Sciatic nerve (tissue), 2 donors: ENCODE data around the gene AMOTL1. TPM values are rescaled to one million over a fixed set of nuclear protein-coding genes. Genes with fewer than 3 reads are reported as not detected.

ENCODE experiments used
- ATAC-seq: fragments of 200-7000 bp; cut with Tn5 transposase; one replicate; pipeline ENCODE4 v1.9.1; 2020; ENCODE audit warnings: mild to moderate bottlenecking, moderate library complexity
- DNase-seq: peaks from one replicate; pipeline ENCODE4 v3.0.0-alpha.2; 2020; ENCODE audit warnings: low spot score
- intact Hi-C: fragments of 100-400 bp; cut with DNase I; formaldehyde crosslinking; loops from one replicate; pipeline ENCODE4 v1.14.2; 2022
- total RNA-seq: library from RNA; stranded (reverse); fragmentation: NEBNext Ultra II Directional; extraction: Animal tissue kit (Norgen Biotek cat#: 25700); gene quantifications from one replicate; pipeline ENCODE4 v1.2.1, GENCODE V29; 2021
- donor health status: DM: no; HTN: no; CAD: no.
- donor health status: DM: no; HTN: no; CAD: no.

AMOTL1 gene, protein sequence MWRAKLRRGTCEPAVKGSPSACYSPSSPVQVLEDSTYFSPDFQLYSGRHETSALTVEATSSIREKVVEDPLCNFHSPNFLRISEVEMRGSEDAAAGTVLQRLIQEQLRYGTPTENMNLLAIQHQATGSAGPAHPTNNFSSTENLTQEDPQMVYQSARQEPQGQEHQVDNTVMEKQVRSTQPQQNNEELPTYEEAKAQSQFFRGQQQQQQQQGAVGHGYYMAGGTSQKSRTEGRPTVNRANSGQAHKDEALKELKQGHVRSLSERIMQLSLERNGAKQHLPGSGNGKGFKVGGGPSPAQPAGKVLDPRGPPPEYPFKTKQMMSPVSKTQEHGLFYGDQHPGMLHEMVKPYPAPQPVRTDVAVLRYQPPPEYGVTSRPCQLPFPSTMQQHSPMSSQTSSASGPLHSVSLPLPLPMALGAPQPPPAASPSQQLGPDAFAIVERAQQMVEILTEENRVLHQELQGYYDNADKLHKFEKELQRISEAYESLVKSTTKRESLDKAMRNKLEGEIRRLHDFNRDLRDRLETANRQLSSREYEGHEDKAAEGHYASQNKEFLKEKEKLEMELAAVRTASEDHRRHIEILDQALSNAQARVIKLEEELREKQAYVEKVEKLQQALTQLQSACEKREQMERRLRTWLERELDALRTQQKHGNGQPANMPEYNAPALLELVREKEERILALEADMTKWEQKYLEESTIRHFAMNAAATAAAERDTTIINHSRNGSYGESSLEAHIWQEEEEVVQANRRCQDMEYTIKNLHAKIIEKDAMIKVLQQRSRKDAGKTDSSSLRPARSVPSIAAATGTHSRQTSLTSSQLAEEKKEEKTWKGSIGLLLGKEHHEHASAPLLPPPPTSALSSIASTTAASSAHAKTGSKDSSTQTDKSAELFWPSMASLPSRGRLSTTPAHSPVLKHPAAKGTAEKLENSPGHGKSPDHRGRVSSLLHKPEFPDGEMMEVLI
- total RNA-seq = 75.6 TPM

DNA sequence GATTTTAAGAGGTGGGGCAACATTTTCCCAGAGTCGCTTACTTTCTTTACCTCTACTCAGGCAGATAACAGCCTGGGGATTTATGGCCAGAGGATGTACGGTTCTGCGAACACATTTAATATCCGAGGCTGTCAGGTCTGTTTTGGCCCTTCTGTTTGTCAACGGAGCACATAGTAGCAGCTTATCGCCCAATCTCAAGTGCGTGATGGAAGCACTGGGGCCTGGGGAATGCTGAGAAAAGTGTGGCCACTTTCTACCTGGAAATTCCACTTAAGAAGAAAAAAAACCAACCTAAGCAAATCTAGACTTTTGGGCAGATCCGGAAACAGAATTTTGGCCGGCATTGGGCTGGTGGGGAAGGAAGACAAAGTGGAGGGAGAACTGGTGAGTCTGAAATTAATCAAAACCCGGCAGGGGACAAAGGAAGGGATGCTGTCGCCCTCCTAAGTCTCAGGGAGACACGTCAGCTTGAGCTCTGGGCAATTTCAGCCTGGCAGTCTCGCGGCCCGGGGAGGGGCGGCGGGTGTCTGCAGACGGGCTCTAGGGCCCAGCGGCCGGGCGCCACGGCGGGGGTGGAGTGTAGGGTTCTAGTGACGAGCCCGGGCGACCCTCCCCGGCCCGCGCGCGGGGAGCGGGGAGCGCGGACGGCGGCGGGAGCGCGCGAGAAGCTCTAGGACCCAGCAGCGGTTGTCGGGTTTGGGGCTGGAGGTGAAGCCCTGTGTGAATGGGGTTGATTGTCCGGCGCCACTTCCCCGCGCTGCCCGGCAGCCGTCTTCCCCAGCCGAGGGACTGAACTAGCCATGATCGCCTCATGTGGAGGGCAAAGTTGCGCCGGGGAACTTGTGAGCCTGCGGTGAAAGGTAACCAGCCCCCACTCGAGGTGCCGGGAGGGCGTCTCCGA, at the start of gene AMOTL1:
Gene AMOTL1 (plus strand): TSS at position 656 of the 901 bp plus-strand sequence. CDS start 156 bp downstream, at position 812.
- DNase-seq = peak; percentile 94
- ATAC-seq = peak; percentile 95
- intact Hi-C loops = no loop called here

DNA sequence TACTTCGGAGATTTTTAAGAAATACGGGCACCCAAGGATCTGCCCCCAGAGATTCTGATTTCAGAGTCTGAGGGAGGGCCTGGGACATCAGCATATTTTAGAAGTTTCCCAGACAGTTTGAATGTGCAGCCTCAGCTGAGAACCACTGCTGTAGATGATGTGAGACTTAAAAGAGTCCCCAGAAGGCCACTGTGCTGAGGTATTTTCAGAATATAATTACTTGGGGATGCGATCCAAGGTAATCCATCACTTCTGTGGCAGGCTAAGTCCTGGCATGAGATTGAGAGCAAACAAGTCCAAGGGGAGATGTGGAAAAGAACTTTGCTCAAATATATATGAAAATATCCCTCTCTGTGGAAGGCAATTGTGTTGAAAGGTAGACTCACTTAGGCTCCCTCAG, 48.3 kb upstream of the AMOTL1 start:
- ATAC-seq = no peak
- intact Hi-C loops = no loop called here
- DNase-seq = no peak

DNA sequence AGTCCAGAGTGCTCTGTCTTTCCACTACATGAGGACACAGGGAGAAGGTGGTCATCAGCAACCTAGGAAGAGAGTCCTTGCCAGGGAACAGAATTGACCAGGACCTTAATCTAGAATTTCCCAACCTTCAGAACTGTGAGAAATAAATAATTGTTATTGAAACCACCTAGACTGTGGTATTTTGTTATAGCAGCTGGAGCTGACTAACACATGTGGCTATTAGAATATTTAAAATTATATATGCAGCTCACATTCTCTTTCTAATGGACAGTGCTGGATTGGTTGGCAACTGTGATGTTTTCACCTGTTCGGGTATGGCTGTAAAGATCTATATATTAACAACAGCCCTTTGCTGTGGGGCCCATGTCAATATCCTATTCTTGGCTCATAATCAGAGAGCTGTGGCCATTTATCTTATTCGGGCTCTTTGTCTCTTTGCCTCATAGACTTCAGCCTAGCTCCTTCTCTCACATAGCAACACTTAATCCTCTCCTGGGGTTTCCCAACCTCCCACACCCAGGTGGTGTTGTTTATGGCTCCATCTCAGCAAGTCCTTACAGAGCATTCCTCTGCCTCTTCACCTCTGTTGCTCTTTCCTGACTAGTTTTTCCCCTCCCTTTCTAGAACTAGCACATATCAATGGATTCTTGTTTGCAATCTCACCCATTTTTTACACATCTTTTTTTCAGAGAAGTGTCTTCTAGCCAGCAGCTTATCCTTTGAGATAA, 46.4 kb upstream of the AMOTL1 start:
- intact Hi-C loops = no loop called here
- ATAC-seq (peak; percentile 26), DNase-seq (no peak)

DNA sequence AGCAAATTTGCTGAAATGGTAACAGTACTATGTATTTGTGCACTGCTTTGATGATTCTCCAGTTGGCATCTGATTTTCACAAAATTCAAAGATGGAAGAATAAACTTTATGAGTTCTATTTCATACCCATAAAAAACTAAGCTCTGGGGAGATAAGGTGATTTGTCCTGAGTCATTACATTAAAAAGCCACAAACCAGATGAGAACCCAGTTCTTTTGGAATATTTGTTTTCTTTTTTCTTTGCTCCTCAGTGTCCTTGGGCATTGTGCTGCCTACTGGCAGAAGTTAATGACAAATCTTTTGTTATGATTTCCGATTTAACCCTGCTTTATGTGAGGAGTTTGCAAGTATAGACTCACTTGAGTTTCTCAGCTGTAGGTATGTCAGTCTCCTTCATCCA, 45.4 kb upstream of the AMOTL1 start:
- DNase-seq (no peak), ATAC-seq (no peak)
- intact Hi-C loops = no loop called here

DNA sequence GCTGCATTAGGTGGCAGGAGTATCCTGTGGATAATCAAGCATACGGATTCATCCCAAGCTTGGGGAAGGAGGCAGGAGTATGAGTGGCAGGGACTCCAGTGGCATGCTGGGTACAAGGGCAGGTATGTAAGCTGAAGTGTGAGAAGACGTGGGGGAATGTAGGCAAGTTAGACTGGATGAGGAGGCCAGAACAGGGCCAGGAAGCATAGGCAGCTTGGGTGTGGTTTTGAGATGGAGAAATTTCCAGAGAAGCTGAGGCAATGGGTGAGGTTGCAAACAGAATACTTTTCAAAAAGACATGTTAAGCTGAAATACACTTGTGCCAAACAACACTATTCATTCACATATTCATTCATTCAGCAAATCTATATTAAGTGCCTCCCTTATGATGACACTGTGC, 43.1 kb upstream of the AMOTL1 start:
- ATAC-seq (no peak), DNase-seq (no peak)
- intact Hi-C loops = no loop called here

DNA sequence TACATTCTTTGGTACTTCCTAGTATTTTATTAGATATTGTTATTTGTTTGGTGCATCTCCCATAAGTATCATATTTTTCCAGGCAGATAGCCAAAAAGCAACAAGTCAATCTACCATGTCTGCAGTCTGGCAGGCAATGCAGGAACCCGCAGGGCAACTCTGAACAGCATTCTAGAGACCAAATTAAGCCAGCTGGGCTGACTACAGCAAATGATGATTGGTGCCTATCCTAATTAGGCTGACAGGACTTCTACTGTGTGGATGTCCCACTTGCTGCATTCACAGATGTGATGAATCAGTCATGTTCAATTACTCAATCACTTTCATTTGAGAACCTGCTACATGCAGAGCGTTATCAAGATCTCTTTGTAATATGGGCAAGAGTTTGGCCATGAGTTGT, 40.3 kb upstream of the AMOTL1 start:
- intact Hi-C loops = no loop called here
- ATAC-seq (no peak), DNase-seq (no peak)

DNA sequence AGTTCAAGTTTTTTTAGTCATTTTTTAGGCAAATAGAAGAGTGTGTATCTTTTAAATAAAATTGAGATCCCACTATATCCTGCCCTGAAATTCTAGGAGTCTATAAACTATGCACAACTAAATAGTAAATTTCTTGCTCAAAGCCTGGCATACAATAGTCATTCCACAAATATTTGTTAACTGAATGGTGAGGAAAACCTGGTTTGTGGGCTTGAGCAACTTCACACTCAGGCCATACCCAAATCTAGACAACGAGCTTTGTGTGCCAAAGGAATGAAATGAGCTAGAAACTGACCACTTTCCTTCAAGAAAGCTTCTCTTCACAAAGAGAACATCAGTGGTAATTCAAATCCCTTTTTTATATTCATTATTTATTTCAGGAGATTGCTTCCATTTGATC, 39.6 kb upstream of the AMOTL1 start:
- ATAC-seq (no peak), DNase-seq (no peak)
- intact Hi-C loops = no loop called here

DNA sequence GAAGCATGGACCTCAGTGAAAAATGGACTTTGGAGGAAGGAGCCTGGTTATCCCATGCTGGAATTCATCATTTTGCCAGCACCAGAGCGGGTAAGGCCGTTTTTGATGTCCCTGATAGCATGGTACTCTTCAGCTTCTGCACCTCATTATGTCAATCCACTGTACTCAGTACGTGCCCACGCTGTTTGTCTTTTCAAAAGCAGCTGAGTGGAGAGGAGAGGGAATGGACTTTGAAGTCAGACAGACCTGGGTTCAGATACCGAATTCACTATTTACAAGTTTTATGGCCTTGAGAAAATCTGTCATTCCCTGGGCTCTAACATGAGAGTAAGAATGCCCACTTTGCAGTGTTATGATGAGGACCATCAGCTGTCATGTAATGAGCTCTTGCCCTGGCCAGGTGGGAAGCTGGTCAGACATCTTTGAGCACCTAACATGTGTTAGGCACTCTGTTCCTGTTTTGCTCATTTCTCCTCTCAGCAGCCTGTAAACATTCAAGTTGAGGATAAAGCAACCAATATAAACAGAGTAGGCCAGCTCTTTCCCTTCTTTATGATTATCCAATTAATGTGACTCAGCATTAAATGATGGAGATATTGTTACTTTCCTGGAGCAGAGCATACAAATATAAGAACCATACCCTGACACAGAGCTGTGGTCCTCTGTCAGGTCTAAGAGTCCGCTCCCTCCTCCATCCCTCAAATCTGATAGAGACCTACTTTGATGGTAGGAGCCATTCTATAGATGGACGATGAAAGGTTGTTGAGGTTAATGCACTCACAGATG, 39.0 kb upstream of the AMOTL1 start:
- DNase-seq (no peak), ATAC-seq (no peak)
- intact Hi-C loops = no loop called here

DNA sequence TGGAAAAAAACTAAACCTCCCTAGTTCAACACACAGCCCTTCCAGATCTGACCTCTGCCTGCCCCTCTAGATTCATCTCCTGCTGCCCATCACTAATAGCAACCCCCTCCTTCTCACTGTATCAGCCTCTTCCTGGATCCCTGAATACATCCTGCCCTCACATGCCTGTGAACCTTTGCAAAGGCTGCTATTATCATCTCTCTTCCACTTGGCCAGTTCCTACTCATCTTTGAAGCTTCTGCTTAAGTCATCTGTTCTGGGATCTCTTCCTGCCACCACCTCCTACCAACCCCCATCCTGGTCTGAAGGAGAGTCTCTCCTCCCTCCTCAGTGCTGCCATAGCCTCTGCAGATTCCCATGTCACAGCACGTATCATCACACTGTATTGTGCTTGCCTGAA, 38.0 kb upstream of the AMOTL1 start:
- no peak for ATAC-seq
- intact Hi-C loops = no loop called here
- no peak for DNase-seq

DNA sequence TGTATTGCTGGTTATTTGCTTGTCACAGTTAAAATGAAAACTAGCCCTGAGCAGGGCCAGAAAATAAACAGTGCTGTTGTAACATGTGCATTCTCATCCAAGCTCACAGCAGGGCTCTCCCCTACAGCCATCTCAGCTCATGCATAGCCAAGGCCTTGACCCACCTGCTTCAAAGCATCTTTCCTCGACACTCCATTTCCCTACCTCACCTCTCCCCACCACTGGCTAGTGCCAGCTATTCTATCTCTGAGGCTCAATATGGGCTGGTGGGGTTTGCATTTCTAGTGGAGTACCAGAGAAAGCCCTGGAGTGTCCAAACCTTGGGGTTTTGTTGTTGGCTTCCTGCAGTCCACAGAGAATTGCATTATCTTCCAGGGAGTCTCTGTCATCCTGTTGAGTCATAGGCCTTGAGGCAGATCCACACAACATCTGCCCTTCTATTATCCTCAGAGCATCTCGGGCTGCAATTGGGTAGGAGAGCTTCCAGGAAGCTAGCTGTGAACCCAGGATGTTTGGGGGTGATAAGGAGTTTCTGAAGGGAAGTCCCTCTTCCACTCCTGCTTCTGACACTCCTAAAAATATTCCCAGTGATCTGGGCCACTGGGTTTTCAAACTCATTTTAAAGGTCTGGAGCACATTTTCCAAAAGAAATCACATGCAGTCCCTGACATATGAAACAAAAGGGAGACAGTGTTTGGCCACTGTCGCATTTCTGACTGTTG, 36.1 kb upstream of the AMOTL1 start:
- DNase-seq (no peak), ATAC-seq (peak; percentile 74)

DNA sequence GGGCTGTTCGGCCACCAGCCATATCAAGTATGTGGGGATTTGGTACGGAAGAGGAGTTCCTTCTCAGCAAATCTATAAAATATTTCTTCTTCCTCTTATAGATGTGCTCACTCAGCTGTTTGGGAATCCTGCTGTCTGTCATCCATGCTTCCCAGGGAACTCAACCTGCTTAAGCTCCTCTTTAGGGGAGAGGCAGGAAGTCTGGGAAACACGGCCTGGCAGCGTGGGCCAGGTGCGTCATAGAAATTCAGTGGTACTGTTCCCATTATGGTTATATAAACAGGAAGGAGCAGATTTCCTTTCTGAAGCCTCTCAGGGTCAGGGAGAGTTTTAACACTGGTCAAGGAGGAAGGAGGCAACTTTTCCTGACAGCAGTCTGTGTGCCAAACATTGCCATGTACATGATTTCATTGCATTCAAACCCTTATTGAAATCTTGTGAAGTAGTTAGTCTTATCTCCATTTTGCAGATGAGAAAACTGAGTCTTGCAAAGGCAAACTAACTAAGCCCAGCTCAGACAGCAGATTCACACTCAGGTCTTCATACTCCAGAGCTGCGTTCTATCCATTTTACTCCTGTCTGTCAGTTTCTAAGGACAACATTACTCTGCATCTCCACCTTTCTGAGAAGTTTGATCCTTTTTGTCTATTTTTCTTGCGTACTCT, 35.4 kb upstream of the AMOTL1 start:
- DNase-seq = no peak
- ATAC-seq = peak; percentile 77

More for the DNA sequence above, 36.1 kb upstream of the AMOTL1 start:
- intact Hi-C loops = no loop called here

DNA sequence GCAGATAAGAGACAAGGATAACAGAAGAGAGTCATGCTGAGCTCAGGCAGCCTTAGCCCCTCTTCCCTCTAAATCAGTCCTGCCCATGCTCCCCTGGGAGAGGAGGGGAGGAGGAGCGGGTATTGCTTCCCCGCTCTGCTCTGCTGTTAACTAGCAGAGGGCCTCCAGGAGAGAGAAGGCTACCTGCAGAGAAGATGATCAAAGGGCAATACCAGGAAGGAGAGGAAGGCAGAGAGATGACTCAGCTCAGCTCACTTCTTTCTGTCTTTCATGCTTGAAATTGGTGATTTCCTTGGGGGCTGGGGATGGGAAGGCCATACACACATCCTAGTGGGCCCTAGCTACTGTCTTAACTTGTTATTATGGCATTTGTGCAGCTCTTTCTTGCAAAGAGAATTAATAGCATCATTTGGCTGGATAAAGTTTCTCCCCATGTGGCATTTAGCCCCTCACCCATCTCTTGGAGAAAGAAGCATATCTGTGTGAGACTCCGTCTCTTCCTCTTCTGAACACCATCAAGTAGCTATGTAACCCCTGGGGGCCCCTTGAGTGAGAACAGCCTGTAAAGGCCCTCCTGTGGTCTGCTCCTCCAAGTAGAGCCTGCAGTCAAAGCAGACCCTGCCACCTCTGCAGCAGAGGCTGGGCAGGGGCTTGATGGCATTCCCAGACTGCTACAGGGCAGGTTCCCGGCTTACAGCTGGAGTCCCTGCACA, 33.4 kb upstream of the AMOTL1 start:
- intact Hi-C loops = no loop called here
- DNase-seq = no peak
- ATAC-seq = no peak

More for the DNA sequence above, 35.4 kb upstream of the AMOTL1 start:
- intact Hi-C loops = no loop called here

DNA sequence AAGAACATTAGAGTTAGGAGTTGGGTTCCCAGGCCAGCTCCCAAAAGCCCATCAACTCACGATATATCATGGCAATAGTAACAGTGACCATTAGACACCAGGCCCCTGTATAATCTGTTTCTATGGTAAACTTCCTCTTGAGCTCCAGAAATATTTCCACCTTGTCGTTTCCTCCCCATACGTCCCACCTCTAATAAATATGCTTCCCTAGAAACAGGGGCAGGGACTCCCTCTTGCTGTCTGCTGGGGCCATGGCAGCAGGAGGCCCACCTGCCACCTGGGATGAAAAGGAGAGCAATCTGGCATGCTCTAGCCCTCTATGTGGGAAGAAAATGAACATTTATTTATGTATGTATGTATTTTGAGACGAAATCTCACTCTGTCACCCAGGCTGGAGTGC, 32.2 kb upstream of the AMOTL1 start:
- DNase-seq = no peak
- ATAC-seq = no peak
- intact Hi-C loops = no loop called here

DNA sequence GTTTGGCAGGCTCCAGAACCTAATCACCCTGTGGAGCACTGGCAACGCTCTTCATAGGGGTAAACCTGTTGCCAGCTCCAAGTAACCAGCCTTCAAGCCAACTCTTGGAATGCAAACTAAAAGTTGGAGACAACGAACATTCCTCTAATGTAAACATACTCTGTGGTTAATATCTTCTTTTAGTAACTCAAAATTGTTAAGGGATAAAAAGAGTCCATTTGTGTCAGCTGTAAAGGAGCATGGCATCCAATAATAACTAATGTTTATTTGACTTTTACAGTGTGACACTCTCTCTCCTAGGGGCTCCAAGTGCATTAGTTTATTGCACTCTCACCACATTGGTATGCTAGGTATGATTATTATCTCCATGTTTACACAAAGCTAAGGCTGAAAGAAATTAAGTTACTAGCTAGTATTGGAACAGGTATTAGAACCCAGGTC, 31.0 kb upstream of the AMOTL1 start:
- DNase-seq = no peak
- no peak for ATAC-seq
- intact Hi-C loops = no loop called here

DNA sequence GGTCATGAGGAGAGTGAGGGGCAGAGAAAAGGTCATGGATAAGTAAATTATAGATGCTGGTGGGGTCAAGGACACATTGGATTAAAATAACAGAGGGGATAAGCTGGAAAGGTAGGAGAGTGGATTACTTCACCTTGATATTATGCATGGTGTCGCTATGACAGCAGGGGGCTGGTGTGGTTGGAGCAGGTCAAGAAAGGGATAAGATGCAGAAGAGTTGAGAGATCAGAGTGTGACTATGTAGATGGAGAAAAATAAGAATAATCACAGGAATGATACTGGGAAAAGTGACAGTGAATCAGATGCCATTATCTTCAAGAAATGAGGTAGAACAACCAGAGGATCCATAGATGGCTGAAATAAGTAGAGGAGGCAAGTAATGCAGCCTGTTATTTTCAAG, 29.4 kb upstream of the AMOTL1 start:
- DNase-seq (no peak), ATAC-seq (no peak)
- intact Hi-C loops = no loop called here

DNA sequence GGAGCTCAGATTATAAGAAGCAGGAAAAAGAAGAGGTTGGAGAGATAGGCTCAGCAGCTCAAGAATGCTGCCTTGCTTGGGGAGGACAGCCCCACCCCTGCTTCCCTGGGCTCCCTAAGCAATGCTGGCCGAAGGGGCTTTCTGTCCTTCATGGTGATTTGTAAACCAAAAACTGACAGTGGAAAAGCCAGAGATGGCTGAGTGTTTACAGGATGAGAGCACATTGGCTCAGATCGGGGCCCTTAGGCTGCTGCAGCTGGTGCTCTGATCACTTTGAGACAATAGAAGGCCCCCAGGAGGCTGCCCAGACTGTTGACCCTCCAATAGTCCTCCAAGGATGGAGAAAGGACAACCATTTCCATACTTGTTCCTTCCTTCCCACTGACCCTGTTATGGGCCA, 28.8 kb upstream of the AMOTL1 start:
- ATAC-seq = no peak
- no peak for DNase-seq
- intact Hi-C loops = no loop called here
